Measurements from ENCODE around the gene SPSB1. TPM values are rescaled to one million over a fixed set of nuclear protein-coding genes. Genes with fewer than 3 reads are reported as not detected.

Gene SPSB1
- total and polyA plus RNA-seq, 2 experiments from 2014 or later = 2.4 to 6.8 TPM

GRCh38 chr1:9247894-9248293 lies 44.8 kb upstream of the SPSB1 start:
- H3K36me3 ChIP-seq (ENCODE audit: insufficient read depth) = no peaks in the 10 kb centered on the region
- no peaks in the 10 kb centered on the region for H3K9me3 Mint-ChIP-seq
- DNase-seq (ENCODE audit: low spot score) (no peak), ATAC-seq (no peak)
- peak overlapping the region; percentile 30; the same call in 1 of the 2 replicates for H3K27ac Mint-ChIP-seq
- no peak overlapping the region for H2AFZ ChIP-seq
- H3K36me3 Mint-ChIP-seq (ENCODE audit: low read depth) = no peaks in the 10 kb centered on the region; the same call in 2 of the 3 replicates
- no peaks in the 10 kb centered on the region for H4K20me1 ChIP-seq (replicated peaks; ENCODE audit: insufficient read depth)
- no peak overlapping the region for H3K27ac ChIP-seq (ENCODE audit: low read depth)
- no peak overlapping the region for H3K4me3 Mint-ChIP-seq
- H3K4me1 Mint-ChIP-seq = peaks cover 44% of the 10 kb centered on the region
- no peaks in the 10 kb centered on the region for H3K79me2 ChIP-seq (replicated peaks; ENCODE audit: insufficient read depth)
- peaks cover 19% of the 10 kb centered on the region for H3K27me3 Mint-ChIP-seq (ENCODE audit: insufficient read depth, low read depth, poor library complexity)
- no peak for TF ChIP-seq ZNF462 (CRISPR knock-in tag; IDR thresholded peaks at IDR 0.05)
- no peak for TF ChIP-seq CTCF (conservative IDR thresholded peaks at IDR 0.05; ENCODE audit: low read depth in 2 of 2)
- TF ChIP-seq ZNF114 (CRISPR knock-in tag; IDR thresholded peaks at IDR 0.05) = no peak
- no peak for TF ChIP-seq POLR2AphosphoS5 (IDR thresholded peaks at IDR 0.05; ENCODE audit: low read depth)
- no peak for TF ChIP-seq JUNB (IDR thresholded peaks at IDR 0.05; ENCODE audit: unreplicated experiment)
- no peak for TF ChIP-seq ZNF331 (CRISPR knock-in tag; IDR thresholded peaks at IDR 0.05; ENCODE audit: low read depth)
- H3K27me3 ChIP-seq (ENCODE audit: insufficient read depth) = no peaks in the 10 kb centered on the region
- no peak overlapping the region for H3K4me3 ChIP-seq
- H3F3A ChIP-seq (replicated peaks; ENCODE audit: low read depth) = no peaks in the 10 kb centered on the region
- no peak overlapping the region for H3K4me2 ChIP-seq
- H3K4me1 ChIP-seq (ENCODE audit: insufficient read depth) = peaks cover 20% of the 10 kb centered on the region
- no peaks in the 10 kb centered on the region for H3K9me2 ChIP-seq (ENCODE audit: insufficient read depth)

Measured in GM23338 (cell line).